ENCODE results near the gene NDUFB6. TPM values are rescaled to one million over a fixed set of nuclear protein-coding genes. Genes with fewer than 3 reads are reported as not detected.
A peak's percentile ranks its signal among the peaks of the same experiment; 100 is the strongest.
"Not testable (repeated sequence)": the region's sequence is repeated elsewhere in the genome, so short reads cannot be mapped to it uniquely, and the experiment has no call there.

The NDUFB6 gene
- total RNA-seq, 4 donors from 2014 or later: 22.0 to 62.7 (median 33.5) TPM

- no peaks in the 10 kb centered on the region for H3K36me3 ChIP-seq
- H3K4me3 ChIP-seq: peak overlapping the region; percentile 61 to 79 (median 74)
- peak overlapping the region; percentile 83 to 93 (median 91) for H3K27ac ChIP-seq
- no peak for TF ChIP-seq POLR2A (IDR thresholded peaks at IDR 0.05)
- TF ChIP-seq CTCF (IDR thresholded peaks at IDR 0.05): no peak
- no peaks in the 10 kb centered on the region for H3K9me3 ChIP-seq
- peak; percentile 49 to 66 (median 61) for DNase-seq
- peaks cover 0 to 24% (median 5%) of the 10 kb centered on the region in 4 donors for H3K4me1 ChIP-seq
- no peaks in the 10 kb centered on the region for H3K27me3 ChIP-seq
These were observed 21.5 kb downstream of the NDUFB6 start for GRCh38 chr9:32551276-32552051.

GRCh38 chr9:32550562-32551275 lies 22.2 kb downstream of the NDUFB6 start:
- Histone ChIP-seq H3K27ac (peak overlapping the region; percentile 83 to 93 (median 91)), H3K9me3 (no peaks in the 10 kb centered on the region), H3K36me3 (no peaks in the 10 kb centered on the region), H3K27me3 (no peaks in the 10 kb centered on the region), H3K4me1 (peaks cover 0 to 24% (median 5%) of the 10 kb centered on the region in 4 donors), H3K4me3 (peak overlapping the region; percentile 61 to 79 (median 74))
- TF ChIP-seq CTCF (IDR thresholded peaks at IDR 0.05) (no peak), POLR2A (IDR thresholded peaks at IDR 0.05) (peak in 1 of 2 donors; percentile 25)
- peak; percentile 92 to 97 (median 94) for DNase-seq

- no peak for DNase-seq
- H3K4me3 ChIP-seq: peak overlapping the region; percentile 61 to 79 (median 74)
- no peaks in the 10 kb centered on the region for H3K36me3 ChIP-seq
- no peaks in the 10 kb centered on the region for H3K27me3 ChIP-seq
- peaks cover 0 to 24% (median 5%) of the 10 kb centered on the region in 4 donors for H3K4me1 ChIP-seq
- no peaks in the 10 kb centered on the region for H3K9me3 ChIP-seq
- no peak for TF ChIP-seq CTCF (IDR thresholded peaks at IDR 0.05)
- H3K27ac ChIP-seq: peak overlapping the region; percentile 83 to 93 (median 91)
These were observed 22.8 kb downstream of the NDUFB6 start for GRCh38 chr9:32550150-32550561.

GRCh38 chr9:32548213-32548612 lies 24.7 kb downstream of the NDUFB6 start:
- H3K9me3 ChIP-seq, H3K4me3 ChIP-seq, DNase-seq, H3K36me3 ChIP-seq, H3K27ac ChIP-seq, H3K27me3 ChIP-seq: not testable (repeated sequence)
- peaks cover 0 to 21% (median 4%) of the 10 kb centered on the region in 4 donors for H3K4me1 ChIP-seq

GRCh38 chr9:32545884-32546283 lies 27.1 kb downstream of the NDUFB6 start:
- Histone ChIP-seq H3K27ac (no peak overlapping the region), H3K9me3 (no peaks in the 10 kb centered on the region), H3K4me3 (no peak overlapping the region), H3K27me3 (no peaks in the 10 kb centered on the region), H3K4me1 (peaks cover 0 to 16% (median 2%) of the 10 kb centered on the region in 4 donors), H3K36me3 (peaks cover 0 to 27% (median 0%) of the 10 kb centered on the region in 3 donors)
- TF ChIP-seq CTCF (IDR thresholded peaks at IDR 0.05) (no peak), POLR2A (IDR thresholded peaks at IDR 0.05) (no peak)
- DNase-seq: no peak

GRCh38 chr9:32543047-32543446 lies 29.9 kb downstream of the NDUFB6 start:
- H3K36me3 ChIP-seq: peaks cover 0 to 27% (median 0%) of the 10 kb centered on the region in 3 donors
- TF ChIP-seq CTCF (IDR thresholded peaks at IDR 0.05) (no peak), POLR2A (IDR thresholded peaks at IDR 0.05) (no peak)
- H3K27ac ChIP-seq: no peak overlapping the region
- no peak for DNase-seq
- H3K4me1 ChIP-seq: no peaks in the 10 kb centered on the region
- H3K9me3 ChIP-seq: no peaks in the 10 kb centered on the region
- H3K4me3 ChIP-seq: no peak overlapping the region
- no peaks in the 10 kb centered on the region for H3K27me3 ChIP-seq

All from Peyer's patch (tissue), 4 donors.